Large intestine (tissue), 3 donors: ENCODE measurements around the gene GEMIN7. TPM values are rescaled to one million over a fixed set of nuclear protein-coding genes. Genes with fewer than 3 reads are reported as not detected.

Experiments used
- DNase-seq, 2 donors: peaks; one replicate each; pipeline versions ENCODE4 v3.0.0 to v3.0.0-alpha.2; 2013
- H3K27ac ChIP-seq: one replicate; pipeline ENCODE4 v1.5.1; 2013; ENCODE audit warnings: low read length
- H3K27me3 ChIP-seq: 2 replicates; pipeline ENCODE4 v1.6.1; 2013; ENCODE audit warnings: low read length; ENCODE audit not compliant: control insufficient read depth, insufficient read depth
- H3K36me3 ChIP-seq: 2 replicates; pipeline ENCODE4 v1.6.1; 2013; ENCODE audit warnings: low read length; ENCODE audit not compliant: control insufficient read depth, insufficient read depth
- H3K4me1 ChIP-seq: one replicate; pipeline ENCODE4 v1.6.1; 2013; ENCODE audit warnings: low read length; ENCODE audit not compliant: control insufficient read depth, insufficient read depth
- H3K4me3 ChIP-seq: one replicate; pipeline ENCODE4 v1.5.1; 2013; ENCODE audit warnings: low read length
- H3K9me3 ChIP-seq: one replicate; pipeline ENCODE4 v1.6.1; 2013; ENCODE audit warnings: mild to moderate bottlenecking, low read depth, low read length, moderate library complexity; ENCODE audit not compliant: control insufficient read depth
- WGBS: methylation state at CpG from one replicate; pipeline ENCODE4 v1.1.5; 2013; ENCODE audit warnings: low lambda C conversion rate; ENCODE audit not compliant: insufficient coverage; 5-methylcytosine and 5-hydroxymethylcytosine counted together
- polyA plus RNA-seq: library from polyadenylated mRNA; unstranded; fragments of 120-200 nt; gene quantifications from one replicate; pipeline ENCODE4 v1.2.1, GENCODE V29; 2013

The GEMIN7 gene
- polyA plus RNA-seq, 1 donor: 23.5 TPM

- H3K9me3 ChIP-seq: no peaks in the 10 kb centered on the region
- DNase-seq: peak; percentile 93 to 94
- no CpG with 5 or more reads among the region's 16 CpGs for WGBS
- no peak overlapping the region for H3K4me3 ChIP-seq
- H3K4me1 ChIP-seq: peaks cover 82% of the 10 kb centered on the region
- peak overlapping the region; percentile 84 for H3K27ac ChIP-seq
- peaks cover 8% of the 10 kb centered on the region for H3K36me3 ChIP-seq
- H3K27me3 ChIP-seq: no peaks in the 10 kb centered on the region
Observed at GRCh38 chr19:45097776-45098520, 18.9 kb downstream of the GEMIN7 start.

GRCh38 chr19:45098521-45099466 lies 19.7 kb downstream of the GEMIN7 start:
- Histone ChIP-seq H3K27me3 (no peaks in the 10 kb centered on the region), H3K4me1 (peaks cover 87% of the 10 kb centered on the region), H3K9me3 (no peaks in the 10 kb centered on the region), H3K4me3 (no peak overlapping the region), H3K27ac (peak overlapping the region; percentile 84), H3K36me3 (peaks cover 8% of the 10 kb centered on the region)
- no CpG with 5 or more reads among the region's 15 CpGs for WGBS
- no peak for DNase-seq

DNA sequence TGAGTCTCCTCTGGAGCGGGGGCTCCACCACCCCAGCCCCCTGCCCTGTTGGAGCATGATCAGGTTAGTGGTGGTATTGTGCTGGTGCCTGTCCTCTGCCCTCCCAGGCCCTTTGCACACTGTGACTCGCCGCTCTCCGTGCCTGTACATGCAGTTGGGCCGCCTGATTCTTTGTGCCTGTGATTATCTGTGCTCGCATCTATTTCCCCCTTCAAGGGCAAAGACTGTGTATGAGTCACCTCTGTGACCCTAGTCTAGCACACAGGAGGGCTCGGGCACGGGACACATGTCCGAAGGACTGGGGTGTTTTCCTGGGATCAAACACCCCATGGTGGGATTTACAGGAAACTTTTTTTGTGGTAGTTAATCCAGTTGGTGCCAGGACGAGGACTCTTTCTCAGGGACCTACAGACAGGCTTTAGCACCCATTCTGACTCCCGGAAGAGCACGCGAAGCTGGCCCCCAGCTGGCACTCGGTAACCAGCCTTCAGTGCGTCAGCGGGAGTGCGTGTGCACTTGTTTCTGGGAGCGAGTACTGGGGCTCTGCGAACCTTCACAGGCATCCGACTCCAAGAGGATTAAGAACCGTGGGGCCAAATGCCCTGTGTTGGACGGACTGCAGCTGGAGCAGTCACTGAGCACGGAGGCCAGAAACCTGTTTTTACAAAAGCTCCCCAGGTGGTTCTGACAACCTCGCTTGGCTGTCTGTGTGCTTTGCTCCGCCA lies 20.6 kb downstream of the GEMIN7 start:
- Histone ChIP-seq H3K27ac (peak overlapping the region; percentile 84), H3K9me3 (no peaks in the 10 kb centered on the region), H3K27me3 (no peaks in the 10 kb centered on the region), H3K4me3 (no peak overlapping the region), H3K4me1 (peaks cover 91% of the 10 kb centered on the region), H3K36me3 (peaks cover 8% of the 10 kb centered on the region)
- no CpG with 5 or more reads among the region's 25 CpGs for WGBS
- peak in 1 of 2 donors; percentile 70 for DNase-seq

- peaks cover 93% of the 10 kb centered on the region for H3K4me1 ChIP-seq
- H3K4me3 ChIP-seq: no peak overlapping the region
- H3K27ac ChIP-seq: peak overlapping the region; percentile 84
- no peaks in the 10 kb centered on the region for H3K9me3 ChIP-seq
- H3K27me3 ChIP-seq: no peaks in the 10 kb centered on the region
- no CpG with 5 or more reads among the region's 3 CpGs for WGBS
- DNase-seq: no peak
- peaks cover 8% of the 10 kb centered on the region for H3K36me3 ChIP-seq
Observed at GRCh38 chr19:45100201-45100600, 21.1 kb downstream of the GEMIN7 start.

DNA sequence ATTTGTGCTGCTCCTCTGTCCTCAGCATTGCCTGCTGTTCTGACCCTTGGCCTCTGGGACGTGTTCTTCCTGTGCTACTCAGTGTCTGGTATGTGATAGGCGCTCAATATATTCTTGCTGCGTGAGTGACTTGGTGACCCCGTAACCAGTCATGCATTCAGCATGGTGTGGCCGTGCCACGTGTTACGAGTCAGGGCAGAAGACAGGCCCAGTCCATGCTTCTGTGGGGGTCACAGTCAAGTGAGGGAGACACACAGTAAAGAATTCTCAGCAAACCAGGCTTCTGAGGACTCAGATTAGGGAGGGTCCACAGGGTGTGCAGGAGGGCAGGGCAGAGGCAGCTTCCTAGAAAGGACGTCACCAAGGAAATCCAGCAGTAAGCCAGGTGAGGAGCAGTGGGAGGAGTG lies 21.8 kb downstream of the GEMIN7 start:
- peaks cover 93% of the 10 kb centered on the region for H3K4me1 ChIP-seq
- DNase-seq: peak; percentile 84 to 94
- peaks cover 7% of the 10 kb centered on the region for H3K36me3 ChIP-seq
- no peaks in the 10 kb centered on the region for H3K27me3 ChIP-seq
- H3K9me3 ChIP-seq: no peaks in the 10 kb centered on the region
- peak overlapping the region; percentile 84 for H3K27ac ChIP-seq
- WGBS: no CpG with 5 or more reads among the region's 8 CpGs
- no peak overlapping the region for H3K4me3 ChIP-seq

- H3K36me3 ChIP-seq: peaks cover 6% of the 10 kb centered on the region
- H3K27me3 ChIP-seq: no peaks in the 10 kb centered on the region
- H3K9me3 ChIP-seq: no peaks in the 10 kb centered on the region
- no peak overlapping the region for H3K4me3 ChIP-seq
- H3K4me1 ChIP-seq: peaks cover 89% of the 10 kb centered on the region
- H3K27ac ChIP-seq: peak overlapping the region; percentile 84
- DNase-seq: no peak
- WGBS: no CpG with 5 or more reads among the region's 8 CpGs
Observed at GRCh38 chr19:45101806-45102205, 22.7 kb downstream of the GEMIN7 start.

DNA sequence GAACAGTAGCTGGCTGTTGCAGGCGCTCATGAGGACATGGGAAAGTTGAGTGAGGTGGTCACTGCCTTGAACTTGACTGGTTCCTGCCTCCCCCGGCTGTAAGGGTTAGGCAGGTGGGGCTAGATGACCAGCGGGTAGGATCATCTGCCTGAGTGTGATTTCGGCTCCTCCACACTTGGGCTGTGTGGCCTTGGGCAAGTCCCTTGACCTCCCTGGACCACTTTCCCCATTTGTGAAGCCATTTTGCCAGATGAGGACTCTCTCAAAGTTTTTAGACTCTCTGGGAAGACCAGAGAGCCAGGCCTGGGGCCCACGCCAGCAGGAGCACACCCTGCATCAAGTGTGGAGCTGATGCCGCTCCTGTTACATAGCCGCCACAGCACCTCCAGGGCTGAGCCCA lies 23.4 kb downstream of the GEMIN7 start:
- no peaks in the 10 kb centered on the region for H3K9me3 ChIP-seq
- no peaks in the 10 kb centered on the region for H3K27me3 ChIP-seq
- no peak for DNase-seq
- peaks cover 6% of the 10 kb centered on the region for H3K36me3 ChIP-seq
- H3K27ac ChIP-seq: peak overlapping the region; percentile 84
- no peak overlapping the region for H3K4me3 ChIP-seq
- no CpG with 5 or more reads among the region's 7 CpGs for WGBS
- H3K4me1 ChIP-seq: peaks cover 82% of the 10 kb centered on the region

DNA sequence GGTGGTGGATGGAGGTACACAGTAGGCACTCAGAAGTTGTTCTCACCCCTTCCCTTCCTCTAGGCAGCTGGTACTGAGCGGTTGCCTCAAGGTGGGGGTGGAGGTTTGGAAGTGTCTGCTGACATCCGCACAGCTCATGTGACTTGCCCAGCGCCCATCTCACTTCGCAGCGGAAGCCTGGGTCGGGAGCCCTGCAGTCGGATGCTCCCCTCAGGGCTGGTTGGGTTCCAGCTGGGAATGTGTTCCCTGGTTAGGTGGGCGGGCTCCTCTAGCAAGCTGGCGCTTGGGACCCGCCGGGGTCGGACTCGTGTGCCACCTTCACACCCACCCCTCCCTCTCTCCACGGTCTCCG lies 24.1 kb downstream of the GEMIN7 start:
- peak overlapping the region; percentile 28 for H3K4me3 ChIP-seq
- H3K27ac ChIP-seq: peak overlapping the region; percentile 84
- H3K9me3 ChIP-seq: no peaks in the 10 kb centered on the region
- DNase-seq: peak in 1 of 2 donors; percentile 57
- WGBS: no CpG with 5 or more reads among the region's 15 CpGs
- peaks cover 6% of the 10 kb centered on the region for H3K36me3 ChIP-seq
- H3K4me1 ChIP-seq: peaks cover 75% of the 10 kb centered on the region
- H3K27me3 ChIP-seq: no peaks in the 10 kb centered on the region

DNA sequence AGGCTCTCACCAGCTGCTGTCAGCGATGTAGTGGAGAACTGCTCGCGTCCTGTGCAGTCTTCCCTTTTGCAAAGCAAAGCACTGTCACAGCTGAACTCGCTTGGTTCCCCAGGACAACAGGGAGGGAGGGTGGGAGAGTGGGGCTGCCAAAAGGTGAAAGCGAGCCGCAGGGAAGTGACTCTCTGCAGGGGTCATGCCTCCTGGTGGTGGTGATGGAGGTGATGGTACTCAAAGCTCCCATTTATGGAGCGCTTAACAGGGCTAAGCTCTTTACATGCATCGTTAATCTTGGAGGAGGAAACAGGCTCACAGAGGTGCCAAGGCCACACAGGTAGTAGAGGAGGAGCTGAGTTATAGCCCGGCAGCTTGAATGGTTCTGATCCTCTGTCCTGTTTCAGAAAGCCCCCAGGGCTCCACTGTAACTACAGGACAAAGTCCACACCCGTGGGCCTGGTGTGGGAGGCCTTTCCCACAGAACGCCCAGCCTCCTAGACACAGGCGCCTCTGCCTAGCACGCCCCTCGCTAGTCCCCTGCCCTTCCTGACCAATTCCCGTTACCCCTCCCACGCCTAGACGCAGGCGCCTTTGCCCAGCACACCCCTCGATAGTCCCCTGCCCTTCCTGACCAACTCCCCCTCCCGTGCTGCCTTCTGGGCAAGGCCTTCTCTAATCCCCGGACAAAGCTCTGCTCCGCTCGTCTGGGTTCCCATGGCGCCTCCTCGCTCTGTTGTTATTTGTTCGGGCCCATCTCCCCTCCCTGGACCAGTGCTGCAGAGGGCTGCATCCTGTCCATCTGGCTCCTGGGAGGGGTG lies 24.7 kb downstream of the GEMIN7 start:
- DNase-seq: peak; percentile 82 to 93

More for the DNA sequence above, 24.7 kb downstream of the GEMIN7 start:
- Histone ChIP-seq H3K9me3 (no peaks in the 10 kb centered on the region), H3K4me3 (peak overlapping the region; percentile 28), H3K27me3 (no peaks in the 10 kb centered on the region), H3K4me1 (peaks cover 70% of the 10 kb centered on the region), H3K36me3 (peaks cover 6% of the 10 kb centered on the region), H3K27ac (peak overlapping the region; percentile 84)
- WGBS: no CpG with 5 or more reads among the region's 26 CpGs
